Stimulated activated CD4-positive, alpha-beta T cell treated with anti-CD3 and anti-CD28 coated beads, Interleukin-12 subunit alpha, Interleukin-12 subunit beta, amount 100 ng/mL, for 4 hours (primary cell): ENCODE results near the gene GDPD5.

Experiments used
- DNase-seq: peaks from one replicate; pipeline ENCODE4 v3.0.0-alpha.2; 2020

Gene GDPD5

GRCh38 chr11:75469785-75470405 is 55.8 kb downstream of the GDPD5 start:
- no peak for DNase-seq

- no peak for DNase-seq
These were observed 57.0 kb downstream of the GDPD5 start for GRCh38 chr11:75468534-75469340.

- no peak for DNase-seq
These were observed 57.9 kb downstream of the GDPD5 start for GRCh38 chr11:75467881-75468280.

DNA sequence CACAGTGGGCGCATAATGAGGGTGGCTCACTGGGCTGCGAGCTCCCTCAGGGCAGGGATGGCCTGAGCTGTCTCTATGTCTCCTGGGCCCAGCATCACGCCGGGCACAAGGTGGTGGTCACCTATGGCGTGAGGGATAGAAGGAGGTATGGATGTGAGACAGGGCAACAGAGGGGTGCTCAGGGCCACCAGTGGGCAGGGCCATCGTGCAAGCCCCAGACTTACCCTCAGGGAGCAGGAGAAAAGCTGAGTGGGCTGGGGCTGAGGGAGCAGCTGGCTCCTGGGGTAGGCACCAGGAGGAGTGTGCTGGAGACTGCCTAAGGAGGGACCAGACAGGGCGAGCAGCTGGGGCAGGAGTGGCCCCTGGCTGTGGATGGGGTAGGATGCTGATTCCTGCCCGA is 58.4 kb downstream of the GDPD5 start:
- DNase-seq: no peak

GRCh38 chr11:75465701-75466531 is 59.8 kb downstream of the GDPD5 start:
- no peak for DNase-seq

DNA sequence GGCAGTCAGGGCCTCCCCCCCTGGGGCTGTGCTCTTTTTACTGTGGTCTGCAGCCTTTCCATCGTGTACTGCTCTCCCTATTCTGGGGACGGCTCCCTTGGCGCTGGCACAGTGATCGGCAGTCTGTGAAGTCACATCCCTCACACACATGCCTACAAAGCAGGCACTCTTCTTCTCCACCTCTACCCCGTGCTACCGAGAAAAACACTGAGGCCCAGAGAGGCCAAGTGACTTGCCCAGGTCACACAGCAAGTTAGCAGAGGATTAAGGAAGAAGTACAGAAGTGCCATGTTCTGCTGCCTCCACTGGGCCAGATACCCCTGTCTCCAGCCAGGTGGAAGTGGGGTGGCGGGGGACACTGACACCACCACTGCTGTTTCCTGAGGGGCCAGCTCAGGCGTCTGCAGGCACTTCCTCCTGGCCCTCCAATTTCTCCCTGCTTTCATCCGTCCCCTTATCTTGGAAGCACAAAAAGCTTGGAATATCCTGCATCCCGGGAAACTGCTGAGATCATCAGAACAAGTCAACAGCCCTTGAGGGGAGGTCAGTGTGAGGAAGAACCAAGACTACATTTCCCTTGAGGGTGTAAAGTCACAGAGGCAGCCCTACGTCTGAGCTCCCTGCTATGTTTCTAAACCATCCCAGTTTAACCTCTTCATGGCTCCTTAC is 62.5 kb downstream of the GDPD5 start:
- DNase-seq: no peak

DNA sequence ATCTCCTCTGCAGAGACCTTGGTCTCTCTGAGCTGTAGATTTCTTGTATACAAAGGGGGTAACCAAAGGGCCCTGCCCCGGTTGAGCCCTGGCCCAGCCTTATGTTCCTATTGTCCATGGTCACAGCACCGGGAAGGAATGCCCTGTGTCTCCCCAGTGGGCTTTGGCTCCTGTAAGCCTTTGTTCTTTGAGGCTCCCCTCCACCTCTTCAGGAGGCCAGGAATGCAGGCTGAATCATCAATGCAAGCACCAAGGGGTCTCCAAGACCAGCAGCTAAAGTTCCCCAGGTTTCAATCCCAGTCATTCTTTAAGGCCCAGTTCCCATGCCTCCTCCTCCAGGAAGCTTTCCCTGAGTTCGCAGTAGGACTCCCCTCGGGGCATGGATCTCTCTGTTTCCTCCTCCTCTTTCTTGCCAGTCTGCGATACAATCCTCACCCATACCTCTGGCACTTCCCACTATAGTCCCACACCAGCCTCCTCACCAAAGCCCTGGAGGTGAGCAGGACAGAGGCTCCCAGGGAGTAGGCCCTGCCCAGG is 63.6 kb downstream of the GDPD5 start:
- no peak for DNase-seq

GRCh38 chr11:75461151-75461550 is 64.6 kb downstream of the GDPD5 start:
- DNase-seq: no peak

DNA sequence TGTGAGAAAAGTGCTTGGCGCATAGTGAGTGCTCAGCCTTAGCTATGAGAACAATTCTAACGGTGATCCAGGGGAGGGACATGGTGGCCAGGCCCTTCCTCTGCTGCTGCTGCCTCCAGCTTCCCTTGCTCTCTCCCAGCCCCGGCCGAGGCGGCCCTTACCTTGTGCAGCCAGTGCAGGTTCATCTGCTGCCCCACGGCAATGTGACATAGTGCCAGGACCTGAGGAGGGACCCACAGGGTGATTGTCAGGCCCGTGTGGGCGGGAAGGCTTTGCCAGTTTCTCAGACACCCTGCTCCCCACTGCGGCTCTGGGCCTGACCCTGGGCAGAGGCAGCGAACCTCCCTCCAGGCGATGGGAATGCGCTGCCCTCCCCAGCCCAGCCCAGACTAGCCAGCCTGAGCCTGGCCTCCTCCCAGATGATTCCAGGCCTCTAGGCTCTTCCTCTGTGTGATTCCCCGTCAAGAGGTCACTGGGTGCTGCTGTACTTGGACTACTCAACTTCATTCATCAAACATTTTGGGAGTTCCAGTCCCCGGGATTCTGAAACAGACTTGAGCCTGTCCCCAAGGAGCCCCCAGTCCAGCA is 69.1 kb downstream of the GDPD5 start:
- DNase-seq: no peak

DNA sequence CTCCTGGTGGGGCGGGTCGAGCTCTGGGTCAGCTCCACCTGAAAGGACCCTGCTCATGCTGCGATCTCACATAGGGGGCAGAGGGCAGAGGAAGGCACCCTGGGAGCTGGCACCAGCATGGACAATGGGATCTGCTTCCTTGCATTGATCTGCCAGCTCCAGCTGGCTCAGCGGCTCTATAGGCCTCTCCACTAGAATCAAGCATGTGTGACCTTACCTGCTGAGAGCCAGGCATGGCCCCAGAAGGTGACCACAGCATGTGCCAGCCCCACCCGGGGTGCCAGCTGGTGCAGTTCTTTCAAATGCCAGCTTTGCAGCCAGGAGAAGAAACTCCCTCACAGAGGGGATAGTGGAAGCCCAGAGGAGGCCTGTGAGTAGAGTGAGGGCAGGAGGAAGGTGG is 70.8 kb downstream of the GDPD5 start:
- DNase-seq: no peak

DNA sequence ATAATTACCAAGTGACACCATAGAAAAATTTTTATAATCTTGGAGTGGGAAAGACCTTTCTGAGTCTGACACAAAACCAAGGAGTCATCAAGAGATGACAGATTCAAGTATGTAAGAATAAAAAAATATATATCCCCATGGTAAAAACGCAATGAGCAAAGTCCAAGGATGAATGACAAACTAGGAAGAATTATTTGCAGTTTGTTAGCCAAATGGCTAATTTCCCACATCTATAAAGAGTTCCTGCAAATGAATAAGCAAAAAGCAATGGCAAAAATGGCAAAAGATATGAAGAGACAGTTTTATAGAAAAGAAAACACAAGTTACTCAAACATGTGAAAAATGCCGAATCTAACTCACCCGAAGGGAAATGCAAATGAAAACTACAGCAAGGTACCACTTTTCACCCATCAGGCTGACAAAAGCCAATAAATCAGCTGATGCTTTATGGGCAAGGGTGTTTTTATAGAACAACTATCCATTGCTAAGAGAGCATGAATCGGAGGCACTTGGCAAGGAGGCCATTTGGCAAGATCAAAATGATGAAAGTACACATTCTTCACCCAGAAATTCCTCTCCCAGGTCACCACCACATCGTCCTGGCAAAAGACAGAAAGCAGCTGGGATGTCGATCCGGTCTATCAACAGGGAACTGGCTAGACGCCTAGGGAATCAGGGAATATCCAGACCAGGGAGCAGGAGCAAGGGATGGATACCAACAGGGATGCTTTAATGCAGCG is 71.7 kb downstream of the GDPD5 start:
- no peak for DNase-seq

DNA sequence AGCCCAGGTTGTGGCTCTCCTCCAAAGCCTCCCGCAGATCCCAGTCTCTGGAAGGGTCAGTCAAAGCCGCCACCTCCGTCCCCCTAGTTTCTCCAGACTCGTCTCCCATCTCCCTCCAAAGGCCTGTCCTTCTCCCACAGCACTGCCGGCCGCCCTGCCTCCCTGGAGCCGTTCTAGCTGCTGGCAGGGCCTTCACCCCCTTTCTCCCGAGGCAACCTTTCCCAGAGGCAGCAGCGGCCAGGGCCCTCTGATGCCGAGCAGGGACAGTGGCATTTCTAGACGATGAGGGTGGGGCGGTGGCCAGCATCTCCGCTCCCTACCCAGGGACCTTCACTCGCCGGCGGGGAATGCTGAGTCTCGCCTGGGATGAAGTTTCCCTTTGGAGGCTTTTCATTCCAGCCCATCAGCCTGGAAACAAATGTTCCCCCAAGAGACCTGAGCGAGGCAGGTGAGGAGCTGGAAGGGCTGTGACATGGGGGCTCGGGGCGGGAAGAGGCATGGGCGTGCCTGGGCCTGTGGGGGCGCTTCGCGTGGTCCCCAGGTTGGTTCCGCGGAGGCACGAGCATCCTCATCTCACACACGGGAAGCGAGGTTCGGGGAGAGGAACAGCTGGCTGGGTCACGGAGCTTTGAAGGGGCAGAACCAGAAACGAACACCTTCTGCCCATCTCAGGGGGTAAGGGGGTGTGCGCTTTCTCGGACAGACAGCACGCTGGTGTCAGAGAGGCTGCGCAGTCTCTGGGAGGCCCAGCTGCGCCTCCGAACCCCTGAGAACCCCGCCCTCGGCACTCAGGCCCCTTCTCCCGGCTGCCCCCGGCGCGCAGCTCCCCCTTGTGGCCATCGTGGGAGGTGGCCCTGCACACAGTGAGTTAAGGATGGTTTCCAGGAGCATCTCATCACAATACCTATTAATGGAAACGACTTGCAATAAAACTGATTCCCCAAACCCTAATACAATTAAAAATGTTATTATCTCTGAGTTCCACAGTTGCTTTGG is 74.6 kb downstream of the GDPD5 start:
- DNase-seq: peak; percentile 27

- DNase-seq: no peak
These were observed 75.5 kb downstream of the GDPD5 start for GRCh38 chr11:75450236-75450635.

GRCh38 chr11:75449776-75450175 is 76.0 kb downstream of the GDPD5 start:
- no peak for DNase-seq

- no peak for DNase-seq
These were observed 76.5 kb downstream of the GDPD5 start for GRCh38 chr11:75449271-75449670.

GRCh38 chr11:75447415-75447814 is 78.3 kb downstream of the GDPD5 start:
- DNase-seq: no peak

DNA sequence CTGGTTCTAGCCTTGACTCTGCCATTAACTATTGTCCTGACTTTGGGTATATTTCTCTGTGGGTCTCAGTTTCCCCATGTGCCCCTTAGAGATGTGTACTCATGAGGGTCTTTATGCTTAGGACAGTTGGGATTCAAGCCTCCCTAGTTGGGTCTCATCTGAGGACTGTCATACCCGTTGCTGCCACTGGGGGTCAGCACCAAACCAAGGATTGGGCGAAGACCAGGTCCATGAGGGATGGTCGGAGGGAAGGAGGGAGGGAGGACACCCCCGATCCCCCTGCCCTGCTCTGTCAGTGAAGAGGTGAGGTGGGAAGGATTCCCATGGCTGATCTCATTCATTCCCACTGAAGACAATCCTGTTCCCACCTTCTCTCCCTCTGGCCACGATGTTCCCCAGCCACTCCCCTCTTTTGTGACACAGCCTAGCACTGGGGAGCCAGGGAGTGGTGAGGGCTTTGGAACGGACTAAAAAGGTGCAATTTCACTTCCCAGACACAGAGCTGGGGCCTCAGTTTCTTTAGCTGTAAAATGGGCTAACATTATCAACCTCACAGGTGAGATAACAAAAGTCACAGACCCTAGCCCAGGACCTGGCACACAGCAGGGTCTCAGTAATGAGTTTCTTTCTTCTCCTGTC is 80.3 kb downstream of the GDPD5 start:
- peak; percentile 76 for DNase-seq

DNA sequence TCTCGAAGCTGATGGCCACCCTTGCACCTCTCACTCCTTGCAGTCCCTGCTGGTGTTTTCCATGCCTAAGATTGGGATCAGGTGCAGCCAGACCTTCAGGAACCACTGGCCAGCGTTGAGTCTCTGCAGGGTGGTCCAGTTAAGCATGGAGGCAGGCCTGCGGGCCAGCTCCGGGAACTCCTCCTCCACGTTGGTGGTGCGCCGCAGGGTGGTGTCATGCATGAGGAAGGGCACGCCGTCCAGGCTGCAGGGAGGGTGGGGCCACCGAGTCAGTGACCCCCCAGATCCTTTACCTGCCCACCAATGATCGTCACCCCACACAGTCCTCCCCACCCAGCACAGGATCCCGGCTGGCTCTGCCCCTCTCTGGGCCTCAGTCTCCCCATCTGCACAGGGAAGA is 82.7 kb downstream of the GDPD5 start:
- DNase-seq: no peak

DNA sequence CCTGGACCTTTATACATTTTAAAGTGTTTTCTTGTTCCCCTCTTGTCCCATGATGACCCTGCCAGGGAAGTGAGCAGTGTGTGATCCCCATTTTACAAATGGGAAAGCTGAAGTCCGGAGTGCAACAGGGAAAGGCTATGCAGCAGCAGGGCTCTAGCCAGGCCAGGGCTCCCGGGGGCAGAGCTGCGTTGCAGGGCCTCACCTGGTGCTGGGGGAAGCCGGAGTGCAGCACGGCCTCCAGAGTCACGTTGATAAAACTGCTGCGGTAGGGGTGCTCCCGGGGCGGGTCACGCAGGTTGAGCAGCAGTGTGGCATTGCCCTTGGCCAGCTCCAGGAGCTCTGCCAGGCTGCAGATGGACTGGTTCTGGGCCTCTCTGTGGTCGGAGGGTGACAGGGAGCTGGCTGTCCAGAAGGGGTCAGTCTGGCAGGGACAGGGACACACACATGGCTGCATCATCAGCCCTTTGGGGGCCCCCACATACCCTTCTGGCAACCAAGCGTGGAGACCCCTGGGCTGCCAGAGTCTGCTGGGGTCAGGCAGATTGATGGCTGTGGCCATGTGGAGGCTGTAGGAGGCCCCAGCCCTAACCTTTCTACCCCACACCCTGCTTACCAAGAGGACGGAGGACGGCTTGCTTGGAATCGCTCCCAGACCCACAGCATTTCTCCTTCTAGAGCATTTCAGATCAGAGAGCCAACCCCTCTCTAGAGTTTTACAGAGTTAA is 83.4 kb downstream of the GDPD5 start:
- DNase-seq: no peak
